GM12878 (cell line): ENCODE data around the gene SMOC2. TPM values are rescaled to one million over a fixed set of nuclear protein-coding genes. Genes with fewer than 3 reads are reported as not detected.

Experiments
- ATAC-seq: fragments of 200-7000 bp; cut with Tn5 transposase; 3 replicates; pipeline ENCODE4 v1.9.1; 2020; ENCODE audit warnings: mild to moderate bottlenecking, moderate library complexity
- BruUV-seq: library from RNA; stranded (reverse); fragments of 400-500 nt; replicated peaks from 2 replicates; lab custom pipeline; 2021; lab: Mats Ljungman, UMichigan
- CTCF ChIA-PET: fragments of 300-600 bp; sonication (Branson Sonifier 250); formaldehyde crosslinking; extraction: SDS; loops from one replicate; lab custom pipeline; 2021; ENCODE audit warnings: inconsistent platforms; lab: Yijun Ruan, JAX
- POLR2A ChIA-PET: fragments of 350-600 bp; formaldehyde crosslinking; extraction: SDS; loops from one replicate; lab custom pipeline; 2021; ENCODE audit warnings: inconsistent platforms; lab: Charles Lee
- RAD21 ChIA-PET: fragments of 300-600 bp; sonication (Branson Sonifier 250); formaldehyde crosslinking; loops from one replicate; lab custom pipeline; 2023; ENCODE audit warnings: antibody characterized with exemption; ENCODE audit not compliant: unreplicated experiment; lab: Charles Lee
- SMC1A ChIA-PET: fragments of 300-600 bp; sonication (Branson Sonifier 250); formaldehyde crosslinking; loops from one replicate; lab custom pipeline; 2023; ENCODE audit not compliant: unreplicated experiment, uncharacterized antibody; lab: Charles Lee
- DNase-seq: peaks from one replicate; pipeline ENCODE4 v3.0.0-alpha.2; 2011; ENCODE audit warnings: low read depth, low spot score
- FAIRE-seq: peaks from 3 replicates; lab custom pipeline; 2011; peaks lifted over from hg19 to GRCh38; lab: Jason Lieb, UNC
- H2AFZ ChIP-seq: 2 replicates; pipeline ENCODE4 v1.6.0; 2011; ENCODE audit warnings: low read depth, low read length, control low read depth; ENCODE audit not compliant: control insufficient read depth
- H3K27ac ChIP-seq: 2 replicates; pipeline ENCODE4 v1.5.1; 2011; ENCODE audit warnings: control low read depth; ENCODE audit not compliant: control insufficient read depth, insufficient read depth
- H3K27me3 ChIP-seq, 2 experiments: replicated peaks in 1 of 2; 2 replicates each; pipeline versions ENCODE4 v1.6.0 to v1.6.1; 2011; ENCODE audit warnings: low read length in 1 of 2; ENCODE audit not compliant: control insufficient read depth in 2 of 2, insufficient read depth in 2 of 2
- H3K36me3 ChIP-seq, 2 experiments: 2 replicates each; pipeline ENCODE4 v1.5.1; 2011; ENCODE audit warnings: low read length in 1 of 2; ENCODE audit not compliant: control insufficient read depth in 2 of 2, insufficient read depth in 2 of 2
- H3K4me1 ChIP-seq: 2 replicates; pipeline ENCODE4 v1.6.1; 2011; ENCODE audit warnings: mild to moderate bottlenecking, low read length, moderate library complexity, mixed read lengths; ENCODE audit not compliant: control insufficient read depth, insufficient read depth
- H3K4me2 ChIP-seq: 2 replicates; pipeline ENCODE4 v1.6.0; 2011; ENCODE audit warnings: control low read depth; ENCODE audit not compliant: control insufficient read depth, insufficient read depth
- H3K4me3 ChIP-seq: fragments of 200-600 bp; sonication (generic); 2 replicates; pipeline ENCODE4 v1.5.1; 2016
- H3K79me2 ChIP-seq: 2 replicates; pipeline ENCODE4 v1.6.0; 2011; ENCODE audit warnings: low read length; ENCODE audit not compliant: control insufficient read depth, insufficient read depth
- H3K9ac ChIP-seq: 2 replicates; pipeline ENCODE4 v1.8.0; 2011; ENCODE audit warnings: low read length, control low read depth, mixed read lengths; ENCODE audit not compliant: control insufficient read depth, insufficient read depth
- H3K9me3 ChIP-seq: replicated peaks from 3 replicates; pipeline ENCODE4 v1.5.1; 2011; ENCODE audit warnings: mild to moderate bottlenecking, low read length; ENCODE audit not compliant: control insufficient read depth, insufficient read depth
- H4K20me1 ChIP-seq: 2 replicates; pipeline ENCODE4 v1.6.0; 2011; ENCODE audit not compliant: control insufficient read depth, insufficient read depth
- CEBPB ChIP-seq, 2 experiments: fragments of 150-350 bp in 1 of 2; IDR thresholded peaks; 2 replicates each; pipeline ENCODE4 v1.6.1; 2012 to 2014; ENCODE audit warnings: low read depth in 2 of 2, low read length in 2 of 2, borderline replicate concordance in 1 of 2, inconsistent platforms in 1 of 2
- FOXM1 ChIP-seq: IDR thresholded peaks from 2 replicates; pipeline ENCODE4 v1.6.1; 2012; ENCODE audit warnings: low read depth, mild to moderate bottlenecking, inconsistent platforms, low read length, moderate library complexity
- HDAC6 ChIP-seq: fragments of 200-600 bp; sonication (generic); IDR thresholded peaks from one replicate; pipeline ENCODE4 v1.8.0; 2017; ENCODE audit warnings: antibody characterized with exemption; ENCODE audit not compliant: unreplicated experiment
- NFYB ChIP-seq: IDR thresholded peaks from 2 replicates; pipeline ENCODE4 v1.6.1; 2011; ENCODE audit warnings: low read depth, mild to moderate bottlenecking, low read length, improper control_type of control experiment, moderate library complexity; ENCODE audit not compliant: insufficient read depth
- RAD21 ChIP-seq: IDR thresholded peaks from 2 replicates; pipeline ENCODE4 v1.6.1; 2011; ENCODE audit warnings: mild to moderate bottlenecking, low read depth, low read length, moderate library complexity; ENCODE audit not compliant: insufficient read depth
- USF2 ChIP-seq: IDR thresholded peaks from 2 replicates; pipeline ENCODE4 v1.6.1; 2011; ENCODE audit warnings: low read depth, low read length, improper control_type of control experiment, borderline replicate concordance
- WGBS: methylation state at CpG from one replicate; pipeline ENCODE4 v1.1.6; 2016; ENCODE audit warnings: low lambda C conversion rate; ENCODE audit not compliant: insufficient replicate concordance, insufficient coverage; ENCODE audit errors: missing lambda C conversion rate; 5-methylcytosine and 5-hydroxymethylcytosine counted together
- in situ Hi-C: fragments of 300-500 bp; cut with MboI; formaldehyde crosslinking; loops from 9 replicates; pipeline ENCODE4 v1.14.3; 2018; ENCODE audit warnings: mixed read lengths
- intact Hi-C: fragments of 100-400 bp; cut with micrococcal nuclease; formaldehyde crosslinking; loops from one replicate; pipeline ENCODE4 v1.14.2; 2022; ENCODE audit not compliant: unreplicated experiment
- polyA plus RNA-seq, 11 experiments: library from polyadenylated mRNA; depleted of rRNA in 4 of 11; unstranded in 6 of 11; stranded (reverse) in 5 of 11; fragments of >200 nt; fragmentation: Nextera tagmentation in 4 of 11; fragmentation: Illumina TruSeq in 1 of 11; extraction: Ambion mirVana in 4 of 11; extraction: Trizol in 1 of 11; gene quantifications; 1 replicate in 1 of 11; 2 replicates in 10 of 11; pipeline versions ENCODE4 v1.2.1 to v1.2.3, GENCODE V29; 2011 to 2016; ENCODE audit warnings: inconsistent platforms in 2 of 11, missing spikeins in 2 of 11, low read depth in 1 of 11
- total RNA-seq, 4 experiments: library from RNA; depleted of rRNA in 3 of 4; stranded (reverse); fragments of >200 nt in 3 of 4; fragmentation: Illumina TruSeq in 1 of 4; extraction: Trizol in 1 of 4; gene quantifications; 2 replicates each; pipeline versions ENCODE4 v1.2.1 to v1.2.3, GENCODE V29; 2013 to 2021
- TF ChIP-seq, protein P1 (sequence below): fragments of 450-650 bp; IDR thresholded peaks from 2 replicates; pipeline ENCODE4 v1.6.1; 2016; ENCODE audit warnings: mild to moderate bottlenecking
- TF ChIP-seq, protein P2 (sequence below): IDR thresholded peaks from 2 replicates; pipeline ENCODE4 v1.6.1; 2011; ENCODE audit warnings: borderline replicate concordance, low read depth, mild to moderate bottlenecking, moderate library complexity, low read length; ENCODE audit not compliant: insufficient read depth, poor library complexity, severe bottlenecking

Gene SMOC2
- total and polyA plus RNA-seq, 10 of the 15 experiments (the other 5 are each of a cell fraction or from before 2014, with no cell fraction given): 0.10 to 0.12 TPM; not detected in 8

DNA sequence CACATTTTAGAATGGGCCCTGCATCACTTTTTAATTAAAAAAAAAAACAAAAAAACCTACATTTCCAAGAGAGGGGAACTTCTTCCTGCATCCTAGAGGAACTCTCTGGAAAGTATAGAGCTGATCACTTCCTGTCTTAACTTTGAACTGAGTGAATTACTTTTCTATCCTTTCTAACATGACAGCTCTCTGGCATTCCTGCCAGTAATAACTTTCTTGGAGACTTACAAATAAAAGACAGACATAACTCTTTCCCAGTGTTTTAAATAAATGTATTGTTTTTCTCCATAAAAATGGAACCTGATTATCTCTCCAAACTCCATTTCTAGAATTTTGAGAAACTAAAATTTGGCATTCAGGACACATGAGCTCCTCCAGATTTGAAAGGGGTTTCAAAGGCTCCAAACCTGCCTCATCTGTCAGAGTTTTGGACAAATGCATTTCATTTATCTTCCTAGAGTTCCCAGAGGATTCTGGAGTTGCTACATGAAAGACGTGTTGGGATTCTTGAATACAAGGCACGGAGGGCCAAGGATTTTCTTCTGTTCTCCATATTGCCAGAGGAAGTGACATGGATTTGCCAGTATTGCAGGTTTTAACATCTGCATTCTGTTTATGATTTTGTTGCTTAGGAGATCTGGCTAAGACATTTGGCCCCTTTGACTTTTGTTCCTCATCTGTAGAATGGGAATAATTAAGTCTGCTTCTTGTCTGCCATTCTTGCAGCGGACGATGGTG, 2.0 kb upstream of the SMOC2 start (continued):
- TF ChIP-seq, protein P1, sequence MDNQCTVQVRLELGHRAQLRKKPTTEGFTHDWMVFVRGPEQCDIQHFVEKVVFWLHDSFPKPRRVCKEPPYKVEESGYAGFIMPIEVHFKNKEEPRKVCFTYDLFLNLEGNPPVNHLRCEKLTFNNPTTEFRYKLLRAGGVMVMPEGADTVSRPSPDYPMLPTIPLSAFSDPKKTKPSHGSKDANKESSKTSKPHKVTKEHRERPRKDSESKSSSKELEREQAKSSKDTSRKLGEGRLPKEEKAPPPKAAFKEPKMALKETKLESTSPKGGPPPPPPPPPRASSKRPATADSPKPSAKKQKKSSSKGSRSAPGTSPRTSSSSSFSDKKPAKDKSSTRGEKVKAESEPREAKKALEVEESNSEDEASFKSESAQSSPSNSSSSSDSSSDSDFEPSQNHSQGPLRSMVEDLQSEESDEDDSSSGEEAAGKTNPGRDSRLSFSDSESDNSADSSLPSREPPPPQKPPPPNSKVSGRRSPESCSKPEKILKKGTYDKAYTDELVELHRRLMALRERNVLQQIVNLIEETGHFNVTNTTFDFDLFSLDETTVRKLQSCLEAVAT: no peak
- no peak for TF ChIP-seq FOXM1
- TF ChIP-seq, protein P2, sequence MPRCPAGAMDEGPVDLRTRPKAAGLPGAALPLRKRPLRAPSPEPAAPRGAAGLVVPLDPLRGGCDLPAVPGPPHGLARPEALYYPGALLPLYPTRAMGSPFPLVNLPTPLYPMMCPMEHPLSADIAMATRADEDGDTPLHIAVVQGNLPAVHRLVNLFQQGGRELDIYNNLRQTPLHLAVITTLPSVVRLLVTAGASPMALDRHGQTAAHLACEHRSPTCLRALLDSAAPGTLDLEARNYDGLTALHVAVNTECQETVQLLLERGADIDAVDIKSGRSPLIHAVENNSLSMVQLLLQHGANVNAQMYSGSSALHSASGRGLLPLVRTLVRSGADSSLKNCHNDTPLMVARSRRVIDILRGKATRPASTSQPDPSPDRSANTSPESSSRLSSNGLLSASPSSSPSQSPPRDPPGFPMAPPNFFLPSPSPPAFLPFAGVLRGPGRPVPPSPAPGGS: no peak

DNA sequence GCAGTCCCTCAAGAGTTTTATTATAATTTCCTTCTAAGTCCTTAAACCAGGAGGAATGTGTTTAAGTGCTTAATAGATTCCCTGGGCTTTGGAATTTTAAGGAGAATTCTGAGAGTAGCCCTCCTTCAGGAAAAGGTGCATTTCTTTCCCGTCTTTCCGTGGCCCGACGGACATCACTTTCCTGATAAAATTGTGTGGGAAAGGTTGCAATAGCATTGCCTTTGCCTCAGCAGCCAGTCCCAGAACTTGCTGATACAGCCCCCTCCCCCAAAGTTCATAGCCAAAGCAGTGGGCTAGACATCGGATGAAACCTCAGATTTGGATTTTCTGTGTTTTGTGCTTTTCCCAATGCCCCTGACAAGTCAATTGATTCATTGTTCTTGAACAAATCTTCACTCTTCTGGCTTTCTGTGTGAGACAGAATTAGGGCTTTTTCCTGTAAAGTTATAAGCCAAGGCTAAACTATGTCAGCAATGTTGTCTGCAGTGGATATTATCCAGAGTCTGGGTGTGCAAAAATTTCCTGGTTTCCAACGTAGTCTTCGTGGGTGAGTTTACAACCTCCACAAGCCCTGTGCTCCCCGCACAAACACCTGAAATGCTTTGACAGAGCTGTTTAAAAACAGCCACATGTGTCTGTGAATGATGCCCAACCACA, 1.1 kb upstream of the SMOC2 start:
- FAIRE-seq (no peak), ATAC-seq (no peak), DNase-seq (no peak)
- RAD21 ChIA-PET: no interaction called here
- Histone ChIP-seq H3K4me3 (no peak overlapping the region), H4K20me1 (no peaks in the 10 kb centered on the region), H3K4me1 (no peaks in the 10 kb centered on the region), H3K27me3 (no peaks in the 10 kb centered on the region), H3K9ac (no peak overlapping the region), H3K36me3 (no peaks in the 10 kb centered on the region), H3K9me3 (no peaks in the 10 kb centered on the region), H3K79me2 (no peaks in the 10 kb centered on the region), H3K4me2 (no peak overlapping the region), H2AFZ (no peak overlapping the region), H3K27ac (no peak overlapping the region)
- in situ Hi-C loops: no loop called here
- BruUV-seq: no TSS peak
- intact Hi-C loops: no loop called here
- SMC1A ChIA-PET: no interaction called here
- CTCF ChIA-PET: no interaction called here
- TF ChIP-seq RAD21 (no peak), CEBPB (IDR thresholded peaks at IDR 0.05; ENCODE audit: borderline replicate concordance in 1 of 2, low read depth in 2 of 2, low read length in 2 of 2) (no peak), NFYB (no peak), USF2 (no peak), HDAC6 (no peak)
- POLR2A ChIA-PET: no interaction called here
- WGBS: 45% methylated on average over 8 of the region's 8 CpGs
